Measurements from ENCODE around the gene MYBBP1A.

DNA sequence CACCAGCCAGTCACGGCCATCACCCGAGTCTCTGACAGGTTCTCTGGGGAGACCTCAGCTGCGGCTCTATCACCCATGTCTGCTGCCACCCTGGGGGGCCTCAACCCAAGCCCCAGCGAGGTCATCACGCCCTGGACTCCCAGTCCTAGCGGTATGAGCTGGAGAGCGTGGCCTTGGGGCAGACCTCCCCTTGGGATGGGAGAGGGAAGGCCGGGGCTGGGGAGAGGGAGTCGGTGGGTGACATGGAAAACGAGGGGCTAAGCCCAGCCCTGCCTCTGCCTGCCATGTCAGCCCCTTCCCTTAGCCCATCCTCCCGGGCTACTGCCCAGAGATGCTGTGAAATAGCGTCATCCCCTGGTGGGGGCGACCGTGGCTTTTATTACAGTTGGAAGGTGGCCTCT, 37.8 kb upstream of the MYBBP1A start:
- TF ChIP-seq, protein P1, sequence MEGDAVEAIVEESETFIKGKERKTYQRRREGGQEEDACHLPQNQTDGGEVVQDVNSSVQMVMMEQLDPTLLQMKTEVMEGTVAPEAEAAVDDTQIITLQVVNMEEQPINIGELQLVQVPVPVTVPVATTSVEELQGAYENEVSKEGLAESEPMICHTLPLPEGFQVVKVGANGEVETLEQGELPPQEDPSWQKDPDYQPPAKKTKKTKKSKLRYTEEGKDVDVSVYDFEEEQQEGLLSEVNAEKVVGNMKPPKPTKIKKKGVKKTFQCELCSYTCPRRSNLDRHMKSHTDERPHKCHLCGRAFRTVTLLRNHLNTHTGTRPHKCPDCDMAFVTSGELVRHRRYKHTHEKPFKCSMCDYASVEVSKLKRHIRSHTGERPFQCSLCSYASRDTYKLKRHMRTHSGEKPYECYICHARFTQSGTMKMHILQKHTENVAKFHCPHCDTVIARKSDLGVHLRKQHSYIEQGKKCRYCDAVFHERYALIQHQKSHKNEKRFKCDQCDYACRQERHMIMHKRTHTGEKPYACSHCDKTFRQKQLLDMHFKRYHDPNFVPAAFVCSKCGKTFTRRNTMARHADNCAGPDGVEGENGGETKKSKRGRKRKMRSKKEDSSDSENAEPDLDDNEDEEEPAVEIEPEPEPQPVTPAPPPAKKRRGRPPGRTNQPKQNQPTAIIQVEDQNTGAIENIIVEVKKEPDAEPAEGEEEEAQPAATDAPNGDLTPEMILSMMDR (IDR thresholded peaks at IDR 0.05), result no peak
- TF ChIP-seq ZFX (IDR thresholded peaks at IDR 0.05; ENCODE audit: borderline replicate concordance), result no peak

All from 22Rv1 (cell line).